ENCODE results near the gene XRCC3.

- TF ChIP-seq POLR2A (IDR thresholded peaks at IDR 0.05) (no peak), CTCF (IDR thresholded peaks at IDR 0.05) (no peak), POLR2AphosphoS5 (IDR thresholded peaks at IDR 0.05; ENCODE audit: insufficient read depth in 1 of 2, low read depth in 1 of 2) (no peak)
Observed at GRCh38 chr14:103732868-103733620, 17.8 kb upstream of the XRCC3 start.

Measured in vagina (tissue), 2 donors.